Keratinocyte (primary cell): Measurements from ENCODE around the gene IRF9.

ENCODE experiments used
- CTCF ChIP-seq, 3 experiments: IDR thresholded peaks in 1 of 3; conservative IDR thresholded peaks in 1 of 3; optimal IDR thresholded peaks in 1 of 3; 2 replicates in 2 of 3; 3 replicates in 1 of 3; pipeline versions ENCODE3 to v1.5.1; 2011; ENCODE audit warnings: low read length in 3 of 3, mild to moderate bottlenecking in 3 of 3, moderate library complexity in 2 of 3, control low read depth in 1 of 3, inconsistent platforms in 1 of 3; ENCODE audit not compliant: insufficient read depth in 2 of 3; ENCODE audit errors: extremely low read depth in 1 of 3
- EZH2 ChIP-seq: IDR thresholded peaks from one replicate; pipeline ENCODE4 v1.6.1; 2012; ENCODE audit warnings: inconsistent platforms, mild to moderate bottlenecking, low read length, moderate library complexity

- no peak for TF ChIP-seq CTCF (optimal IDR thresholded peaks at IDR 0.05 in 1 of 3, IDR thresholded peaks at IDR 0.05 in 1 of 3, conservative IDR thresholded peaks at IDR 0.05 in 1 of 3; ENCODE audit: extremely low read depth in 1 of 3, insufficient read depth in 2 of 3, low read length in 3 of 3)
- no peak for TF ChIP-seq EZH2
Measured at GRCh38 chr14:24177891-24178290, 16.8 kb downstream of the IRF9 start.
